PFSK-1 (cell line): Measurements from ENCODE around the gene PYDC2.

Source experiments
- FOXP2 ChIP-seq: optimal IDR thresholded peaks from 2 replicates; pipeline ENCODE3; 2011; ENCODE audit warnings: borderline replicate concordance, control low read depth, inconsistent platforms; ENCODE audit not compliant: insufficient read depth; ENCODE audit errors: extremely low read length, extremely low read depth
- POLR2AphosphoS5 ChIP-seq: IDR thresholded peaks from 2 replicates; pipeline ENCODE4 v1.6.1; 2012; ENCODE audit warnings: low read depth, mild to moderate bottlenecking, control low read depth, low read length, moderate library complexity
- REST ChIP-seq, 2 experiments: IDR thresholded peaks; 2 replicates each; pipeline versions ENCODE4 v1.6.1 to v1.8.0; 2011 to 2012; ENCODE audit warnings: low read depth in 2 of 2, low read length in 2 of 2, control low read depth in 1 of 2, inconsistent platforms in 1 of 2, mild to moderate bottlenecking in 1 of 2, moderate library complexity in 1 of 2; ENCODE audit not compliant: insufficient read depth in 1 of 2
- SIN3A ChIP-seq: IDR thresholded peaks from 2 replicates; pipeline ENCODE4 v1.6.1; 2012; ENCODE audit warnings: mild to moderate bottlenecking, low read length, moderate library complexity, borderline replicate concordance; ENCODE audit not compliant: insufficient read depth
- TAF1 ChIP-seq: IDR thresholded peaks from 2 replicates; pipeline ENCODE4 v1.6.1; 2012; ENCODE audit warnings: low read length, control low read depth, borderline replicate concordance; ENCODE audit not compliant: insufficient read depth

Gene PYDC2

GRCh38 chr3:191435981-191436380 lies 25.0 kb upstream of the PYDC2 start:
- TF ChIP-seq TAF1: no peak
- no peak for TF ChIP-seq POLR2AphosphoS5
- no peak for TF ChIP-seq REST (IDR thresholded peaks at IDR 0.05; ENCODE audit: insufficient read depth in 1 of 2, low read depth in 2 of 2, low read length in 2 of 2)
- no peak for TF ChIP-seq SIN3A
- no peak for TF ChIP-seq FOXP2

- no peak for TF ChIP-seq REST (IDR thresholded peaks at IDR 0.05; ENCODE audit: insufficient read depth in 1 of 2, low read depth in 2 of 2, low read length in 2 of 2)
- no peak for TF ChIP-seq POLR2AphosphoS5
- no peak for TF ChIP-seq SIN3A
- no peak for TF ChIP-seq TAF1
- no peak for TF ChIP-seq FOXP2
Measured at GRCh38 chr3:191438150-191438814, 22.7 kb upstream of the PYDC2 start.

GRCh38 chr3:191440532-191440931 lies 20.4 kb upstream of the PYDC2 start:
- TF ChIP-seq FOXP2 (no peak), REST (IDR thresholded peaks at IDR 0.05; ENCODE audit: insufficient read depth in 1 of 2, low read depth in 2 of 2, low read length in 2 of 2) (no peak), TAF1 (no peak)

- TF ChIP-seq FOXP2: no peak
Measured at GRCh38 chr3:191441687-191442086, 19.3 kb upstream of the PYDC2 start.

- no peak for TF ChIP-seq POLR2AphosphoS5
- no peak for TF ChIP-seq SIN3A
- TF ChIP-seq REST (IDR thresholded peaks at IDR 0.05; ENCODE audit: insufficient read depth in 1 of 2, low read depth in 2 of 2, low read length in 2 of 2): no peak
- no peak for TF ChIP-seq TAF1
- no peak for TF ChIP-seq FOXP2
Measured at GRCh38 chr3:191444569-191444968, 16.4 kb upstream of the PYDC2 start.
